HG02798 (cell line): Measurements from ENCODE around the gene ITIH3.
"Not testable (repeated sequence)": the region's sequence is repeated elsewhere in the genome, so short reads cannot be mapped to it uniquely, and the experiment has no call there.

Experiments
- ATAC-seq: cut with Tn5 transposase; IDR thresholded peaks from one replicate; pipeline ENCODE4 v1.9.1; 2021; ENCODE audit warnings: mild to moderate bottlenecking; ENCODE audit not compliant: unreplicated experiment, poor library complexity

Gene ITIH3, protein sequence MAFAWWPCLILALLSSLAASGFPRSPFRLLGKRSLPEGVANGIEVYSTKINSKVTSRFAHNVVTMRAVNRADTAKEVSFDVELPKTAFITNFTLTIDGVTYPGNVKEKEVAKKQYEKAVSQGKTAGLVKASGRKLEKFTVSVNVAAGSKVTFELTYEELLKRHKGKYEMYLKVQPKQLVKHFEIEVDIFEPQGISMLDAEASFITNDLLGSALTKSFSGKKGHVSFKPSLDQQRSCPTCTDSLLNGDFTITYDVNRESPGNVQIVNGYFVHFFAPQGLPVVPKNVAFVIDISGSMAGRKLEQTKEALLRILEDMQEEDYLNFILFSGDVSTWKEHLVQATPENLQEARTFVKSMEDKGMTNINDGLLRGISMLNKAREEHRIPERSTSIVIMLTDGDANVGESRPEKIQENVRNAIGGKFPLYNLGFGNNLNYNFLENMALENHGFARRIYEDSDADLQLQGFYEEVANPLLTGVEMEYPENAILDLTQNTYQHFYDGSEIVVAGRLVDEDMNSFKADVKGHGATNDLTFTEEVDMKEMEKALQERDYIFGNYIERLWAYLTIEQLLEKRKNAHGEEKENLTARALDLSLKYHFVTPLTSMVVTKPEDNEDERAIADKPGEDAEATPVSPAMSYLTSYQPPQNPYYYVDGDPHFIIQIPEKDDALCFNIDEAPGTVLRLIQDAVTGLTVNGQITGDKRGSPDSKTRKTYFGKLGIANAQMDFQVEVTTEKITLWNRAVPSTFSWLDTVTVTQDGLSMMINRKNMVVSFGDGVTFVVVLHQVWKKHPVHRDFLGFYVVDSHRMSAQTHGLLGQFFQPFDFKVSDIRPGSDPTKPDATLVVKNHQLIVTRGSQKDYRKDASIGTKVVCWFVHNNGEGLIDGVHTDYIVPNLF

DNA sequence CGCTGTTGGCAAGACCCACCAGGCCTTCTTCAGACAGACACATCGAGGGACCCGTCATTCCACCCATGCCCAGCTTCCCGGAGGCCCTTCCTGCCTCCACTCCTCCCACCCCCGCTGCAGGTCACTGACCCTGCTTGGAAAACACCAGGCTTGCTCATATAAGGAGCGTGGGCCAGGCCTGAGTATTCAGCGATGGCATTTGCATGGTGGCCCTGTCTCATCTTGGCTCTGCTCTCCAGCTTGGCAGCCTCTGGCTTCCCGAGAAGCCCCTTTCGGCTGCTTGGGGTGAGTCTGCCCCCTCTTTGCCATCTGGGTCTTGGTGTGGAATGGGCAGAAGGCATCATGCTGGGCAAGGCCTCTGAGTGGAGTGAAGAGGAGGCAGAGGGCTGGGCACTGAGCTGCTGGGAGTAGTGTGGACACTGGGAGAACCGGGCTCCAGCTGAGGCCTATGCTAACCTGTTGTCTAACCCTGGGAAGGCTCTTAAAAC lies at the start of gene ITIH3:
Gene ITIH3, plus strand, starts transcription at position 185 of the 488 bp plus-strand sequence. Its CDS starts 8 bp downstream, at position 193.
- ATAC-seq: no peak

DNA sequence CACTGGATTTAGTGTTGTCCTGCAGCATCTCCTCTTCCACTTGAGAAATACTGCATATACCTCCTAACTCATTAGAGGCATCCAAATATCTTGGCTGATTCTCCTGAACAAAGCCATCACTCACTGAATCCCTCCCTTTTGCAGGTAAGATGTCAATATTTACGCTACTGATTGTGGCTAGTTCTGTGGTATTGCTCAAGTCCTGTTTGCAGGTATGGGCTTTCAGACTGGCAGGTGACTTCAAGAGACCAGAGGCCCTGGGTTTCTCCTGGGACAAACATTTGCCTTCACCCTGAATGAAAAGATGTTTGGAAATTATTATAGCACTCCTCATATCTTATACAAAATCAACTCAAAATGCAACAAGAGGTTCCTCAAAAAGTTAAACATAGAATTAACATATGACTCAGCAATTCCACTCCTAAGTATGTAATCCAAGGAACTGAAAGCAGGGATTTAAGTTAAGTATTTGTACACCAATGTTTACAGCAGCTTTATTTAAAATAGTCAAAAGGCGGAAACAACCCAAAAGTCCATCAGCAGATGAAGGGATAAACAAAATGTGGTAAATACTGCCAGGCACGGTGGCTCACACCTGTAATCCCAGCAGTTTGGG lies 42.4 kb upstream of the ITIH3 start:
- no peak for ATAC-seq

DNA sequence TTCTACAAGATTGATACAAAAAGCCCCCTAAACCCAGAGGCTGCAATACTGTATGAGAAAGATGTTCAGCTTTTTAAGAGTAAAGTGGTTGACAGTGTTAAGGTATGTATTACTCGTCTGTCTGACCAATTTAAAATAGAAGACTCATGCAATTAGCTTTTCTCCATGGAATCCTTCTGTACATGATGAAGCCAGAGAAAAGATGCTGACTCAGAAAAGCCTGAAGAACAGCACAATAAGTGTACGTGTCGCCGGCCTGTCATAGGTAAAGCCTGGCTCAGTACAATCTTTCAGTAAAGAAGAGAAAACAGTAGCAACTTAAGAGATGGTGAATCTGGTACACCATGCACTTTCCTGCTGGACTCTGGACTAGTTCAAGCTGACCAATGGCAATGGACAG lies 40.2 kb upstream of the ITIH3 start:
- ATAC-seq: no peak

DNA sequence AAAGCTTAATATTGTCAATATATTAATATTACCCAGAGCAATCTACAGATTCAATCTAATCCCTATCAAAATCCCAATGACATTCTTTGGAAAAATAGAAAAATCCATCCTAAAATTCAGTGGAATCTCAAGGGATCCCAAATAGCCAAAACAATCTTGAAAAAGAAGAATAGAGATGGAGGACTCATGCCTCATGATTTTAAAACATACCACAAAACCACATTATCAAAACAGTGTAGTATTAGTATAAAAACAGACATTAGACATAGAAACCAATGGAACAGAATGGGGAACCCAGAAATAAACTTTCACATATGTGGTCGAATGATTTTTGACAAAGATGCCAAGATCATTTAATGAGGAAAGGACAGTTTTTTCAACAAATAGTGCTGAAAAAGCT lies 38.5 kb upstream of the ITIH3 start:
- no peak for ATAC-seq

DNA sequence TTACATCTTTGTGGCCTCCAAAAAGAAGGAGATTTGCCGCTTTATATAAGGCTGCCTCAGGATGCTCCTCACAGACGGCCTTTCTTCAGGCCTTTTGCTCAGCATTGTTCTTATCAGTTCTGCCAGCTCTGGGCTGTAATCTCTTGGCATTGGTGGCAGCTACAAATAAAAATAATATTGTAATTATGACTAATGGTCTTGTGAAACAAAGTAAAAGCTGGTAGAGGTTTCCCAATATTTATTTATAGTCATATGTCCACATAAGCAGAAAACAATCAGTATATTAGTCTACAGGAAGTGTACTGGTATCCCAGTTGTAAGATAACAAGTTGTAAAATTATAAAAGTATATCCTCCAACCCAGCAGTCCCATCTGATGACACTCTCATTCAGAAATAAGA lies 31.1 kb upstream of the ITIH3 start:
- no peak for ATAC-seq

DNA sequence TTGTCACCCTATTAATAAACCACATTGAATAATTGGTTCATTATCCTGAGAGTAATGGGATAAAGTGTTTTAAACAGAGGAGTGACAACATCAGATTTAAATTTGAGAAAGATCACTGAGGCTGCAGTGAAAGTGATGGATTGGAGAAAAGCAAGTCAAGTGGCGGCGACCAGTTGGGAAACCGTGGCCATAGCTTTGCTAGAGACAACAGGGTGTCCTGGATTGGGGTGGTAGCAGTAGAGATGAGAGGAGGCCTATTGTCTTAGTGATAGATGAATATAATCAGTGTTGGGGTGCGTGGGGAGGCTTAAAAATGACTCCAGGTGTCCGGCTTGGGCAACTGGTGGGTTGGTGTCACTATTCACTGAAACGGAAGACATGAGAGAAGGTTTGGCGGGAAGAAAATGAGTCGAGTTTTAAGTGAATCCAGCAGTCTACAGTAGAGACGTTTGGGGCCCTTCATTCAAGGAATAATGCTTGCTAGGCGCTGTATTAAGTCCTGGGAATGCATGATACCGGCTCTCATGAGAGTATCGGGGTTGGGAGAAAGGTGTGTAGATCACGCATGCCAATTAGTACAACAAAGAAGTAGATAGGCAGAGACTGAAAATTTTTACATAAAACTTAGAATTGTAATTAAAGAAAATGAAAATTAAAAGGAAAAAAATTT lies 24.7 kb upstream of the ITIH3 start:
- ATAC-seq: no peak

DNA sequence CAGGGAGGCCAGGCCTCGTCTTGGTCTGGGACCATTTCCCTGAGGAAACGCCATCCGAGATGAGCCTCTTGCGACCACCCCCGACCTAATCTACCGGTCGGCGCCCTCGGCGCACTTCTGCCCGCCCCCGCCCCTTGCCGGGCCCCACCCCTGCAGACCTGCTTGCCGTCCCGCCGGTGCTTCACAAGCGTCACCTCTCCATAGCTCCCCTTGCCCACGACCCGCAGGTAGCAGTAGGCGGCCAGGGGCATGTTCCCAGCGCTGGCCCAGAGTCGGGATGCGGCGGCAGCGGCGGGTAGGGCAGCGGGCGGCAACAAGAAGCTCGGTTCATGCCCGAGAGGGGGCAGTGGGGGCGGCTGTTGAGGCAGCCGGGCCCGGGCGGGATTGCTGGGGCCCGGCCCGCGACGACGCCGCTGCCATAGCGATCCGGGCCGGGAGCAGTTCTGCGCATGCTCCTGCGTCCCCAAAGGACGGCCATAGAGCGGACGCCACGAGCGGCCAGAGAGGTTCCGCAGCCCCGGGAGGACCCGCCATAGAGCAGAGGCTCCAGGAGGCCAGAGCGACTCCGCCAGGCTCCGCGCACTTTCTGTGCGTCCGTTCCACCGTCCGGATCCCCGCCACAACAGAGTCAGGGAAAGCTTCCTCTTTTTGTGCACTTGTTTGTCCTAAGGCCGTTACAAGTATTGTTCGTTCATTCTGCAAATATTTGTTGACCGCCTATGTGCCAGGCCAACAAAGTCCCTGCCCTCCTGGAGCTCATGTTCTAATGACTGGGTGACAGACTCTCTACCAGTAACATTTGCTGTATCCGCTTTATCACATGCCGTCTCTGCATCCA lies 23.9 kb upstream of the ITIH3 start, which contains the start of gene NEK4:
Gene NEK4, minus strand, starts transcription at position 445 of the 838 bp plus-strand sequence. Its CDS starts 194 bp downstream, at position 251.
- peak; percentile 95 for ATAC-seq

DNA sequence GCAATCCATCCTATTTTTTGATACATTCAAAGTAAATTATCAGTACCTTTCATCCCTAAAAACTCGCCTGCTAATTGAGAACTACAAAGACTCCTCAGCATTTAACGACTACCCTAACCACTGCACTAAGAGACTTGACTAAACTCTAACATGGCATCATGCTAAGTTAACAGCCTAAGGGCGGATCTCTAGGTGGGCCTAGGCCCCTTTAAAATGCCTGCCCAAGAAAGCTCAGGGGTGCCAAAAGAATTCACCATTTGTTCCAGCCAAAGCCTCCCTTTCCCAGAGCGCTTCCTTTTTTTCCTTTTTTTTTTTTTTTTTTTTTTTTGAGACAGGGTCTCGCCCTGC lies 23.3 kb upstream of the ITIH3 start:
- no peak for ATAC-seq

DNA sequence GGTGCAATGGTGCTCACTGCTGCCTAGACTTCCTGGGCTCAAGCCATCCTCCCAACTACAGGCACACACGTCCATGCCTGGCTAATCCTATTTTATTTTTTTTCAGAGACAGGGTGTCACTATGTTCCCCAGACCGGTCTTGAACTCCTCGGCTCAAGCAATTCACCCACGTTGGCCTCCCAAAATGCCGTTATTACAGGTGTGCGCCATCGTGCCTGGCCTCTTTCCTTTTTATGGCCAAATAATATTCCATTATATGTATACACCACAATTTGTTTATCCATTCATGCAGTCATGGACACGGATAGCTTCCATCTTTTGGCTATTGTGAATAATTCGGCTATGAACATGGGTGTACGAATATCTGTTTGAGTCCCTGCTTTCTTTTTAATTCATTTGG lies 22.9 kb upstream of the ITIH3 start:
- ATAC-seq: no peak

DNA sequence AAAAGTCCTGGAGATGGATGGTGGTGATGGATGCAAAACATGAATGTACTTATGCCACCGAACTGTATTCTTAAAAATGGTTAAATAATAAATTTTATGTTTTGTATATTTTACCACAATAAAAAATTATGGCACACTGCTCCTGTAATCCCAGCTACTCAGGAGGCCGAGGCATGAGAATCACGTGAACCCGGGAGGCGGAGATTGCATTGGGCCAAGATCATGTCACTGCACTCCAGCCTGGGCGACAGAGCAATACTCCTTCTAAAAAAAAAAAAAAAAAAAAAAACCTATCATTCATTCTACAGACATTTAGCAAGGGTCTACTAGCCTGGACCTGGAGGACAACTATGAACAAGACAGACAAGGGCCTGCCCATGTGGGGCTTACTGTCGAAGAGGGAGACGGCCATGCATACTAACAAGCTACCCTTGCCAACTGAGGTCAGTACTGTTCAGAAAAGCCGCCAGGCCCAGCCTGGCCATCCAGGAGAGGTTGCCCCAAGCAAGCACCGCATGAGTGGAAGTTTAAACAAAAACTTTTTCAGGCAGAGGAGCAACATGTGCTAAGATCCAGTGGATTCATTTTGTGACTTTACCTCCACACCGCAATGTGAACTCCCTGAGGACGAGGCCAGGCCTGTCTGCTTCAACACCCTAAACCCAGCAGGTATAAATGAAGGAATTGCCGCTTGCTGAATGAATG lies 21.1 kb upstream of the ITIH3 start:
- ATAC-seq: no peak

DNA sequence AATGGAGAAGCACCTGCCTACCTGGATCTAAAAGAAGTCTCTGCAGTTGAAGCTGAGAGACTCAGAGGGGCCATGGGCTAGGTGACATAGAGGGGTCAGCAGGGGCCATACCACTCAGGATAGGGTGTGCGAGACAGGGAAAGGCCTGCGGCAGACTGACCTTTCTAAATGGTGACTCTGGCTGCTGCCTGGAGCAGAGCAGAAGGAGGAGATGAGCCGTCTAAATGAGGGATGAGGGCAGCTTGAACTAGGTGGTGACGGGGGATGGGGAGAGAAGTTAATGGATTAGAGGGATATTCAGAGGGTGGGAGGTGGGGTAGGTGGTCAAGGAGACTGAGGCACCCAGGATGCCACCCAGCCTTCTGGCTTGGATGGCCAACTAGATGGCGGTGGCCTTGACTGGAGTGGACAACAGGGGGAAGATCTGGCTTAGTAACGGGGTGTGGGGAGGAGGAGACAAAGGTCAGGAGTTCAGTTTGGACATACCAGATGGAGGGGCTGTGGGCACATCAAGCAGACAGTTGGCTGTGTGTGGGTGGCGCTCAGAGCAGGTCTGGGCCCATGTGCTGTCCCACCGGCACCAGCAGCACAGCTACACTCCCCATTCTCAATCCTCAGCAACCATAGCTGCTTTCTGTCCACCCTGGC lies 20.4 kb upstream of the ITIH3 start:
- no peak for ATAC-seq

DNA sequence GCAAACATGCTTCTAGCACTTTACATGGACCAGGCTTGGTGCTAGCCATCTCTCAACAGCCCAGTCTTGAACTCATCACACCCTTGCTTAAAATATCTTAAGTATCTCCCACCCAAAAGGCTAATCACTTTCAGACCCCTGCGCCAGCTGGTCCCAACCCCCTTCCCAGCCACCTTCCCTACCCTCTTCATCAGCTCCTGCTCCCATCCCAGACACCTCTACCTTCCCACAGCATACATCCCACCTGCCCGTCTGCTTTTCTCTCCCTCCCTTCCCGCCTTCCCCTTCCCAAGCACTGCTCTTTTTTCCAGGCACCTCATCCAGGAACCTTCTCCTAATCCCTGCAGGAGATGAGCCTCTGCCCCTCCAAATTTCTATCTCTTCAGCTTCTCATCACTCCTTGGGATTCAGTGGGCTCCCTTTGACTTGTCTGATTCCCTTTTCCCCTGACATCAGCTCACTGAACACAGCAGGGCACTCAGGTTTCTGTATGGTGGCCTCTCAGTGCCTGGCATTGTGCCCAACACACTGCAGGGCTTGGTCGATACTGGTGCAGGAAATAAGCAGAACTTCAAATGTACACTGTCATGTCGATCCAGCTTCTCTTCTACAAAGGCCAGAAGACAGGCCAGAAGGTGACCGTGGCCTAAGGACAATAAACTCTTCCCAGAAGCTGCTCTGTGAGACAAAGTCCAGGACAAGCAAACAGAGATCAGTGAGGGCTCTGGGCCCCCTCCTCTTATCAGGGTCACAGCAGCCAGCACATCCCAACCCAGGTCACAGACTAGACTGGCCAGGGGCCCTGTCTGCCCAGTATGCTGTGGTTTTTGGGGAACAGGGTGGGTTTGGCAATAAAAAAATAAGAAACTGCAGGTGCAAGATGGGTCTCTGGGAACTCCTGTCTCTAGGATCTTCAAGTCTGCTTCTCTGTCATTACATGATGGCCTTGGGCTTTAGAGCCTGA lies 19.4 kb upstream of the ITIH3 start:
- no peak for ATAC-seq

DNA sequence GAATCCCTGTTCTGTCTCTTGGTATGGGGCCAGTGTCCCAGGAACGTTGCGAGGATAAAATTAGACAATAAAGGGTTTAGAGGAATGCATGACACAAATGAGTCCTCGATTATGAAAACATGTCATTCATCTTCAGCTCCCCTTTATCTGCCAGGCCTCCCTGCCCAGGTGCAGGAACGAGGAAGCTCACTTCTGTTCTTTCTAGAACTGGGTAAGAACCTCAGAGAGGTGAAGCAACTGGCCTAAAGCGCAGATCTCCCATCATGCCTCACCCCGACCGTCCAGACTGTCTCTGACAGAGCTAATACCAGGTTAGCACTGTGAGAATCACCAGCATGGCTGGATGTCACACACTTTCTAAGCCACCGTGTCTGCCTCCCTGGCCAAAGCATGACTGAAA lies 18.7 kb upstream of the ITIH3 start:
- no peak for ATAC-seq

DNA sequence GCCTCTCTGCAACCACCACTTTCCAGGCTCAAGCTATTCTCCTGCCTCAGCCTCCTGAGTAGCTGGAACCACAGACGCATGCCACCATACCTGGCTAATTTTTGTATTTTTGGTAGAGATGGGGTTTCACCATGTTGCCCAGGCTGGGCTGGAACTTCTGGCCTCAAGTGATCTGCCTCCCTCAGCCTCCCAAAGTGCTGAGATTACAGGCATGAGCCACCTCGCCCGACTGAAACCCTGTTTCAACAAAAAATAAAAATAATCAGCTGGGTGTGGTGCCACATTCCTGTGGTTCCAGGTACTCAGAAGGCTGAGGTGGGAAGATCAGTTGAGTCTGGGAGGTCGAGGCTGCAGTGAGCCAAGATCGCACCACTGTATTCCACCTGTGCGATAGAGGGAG lies 18.1 kb upstream of the ITIH3 start:
- ATAC-seq: not testable (repeated sequence)

DNA sequence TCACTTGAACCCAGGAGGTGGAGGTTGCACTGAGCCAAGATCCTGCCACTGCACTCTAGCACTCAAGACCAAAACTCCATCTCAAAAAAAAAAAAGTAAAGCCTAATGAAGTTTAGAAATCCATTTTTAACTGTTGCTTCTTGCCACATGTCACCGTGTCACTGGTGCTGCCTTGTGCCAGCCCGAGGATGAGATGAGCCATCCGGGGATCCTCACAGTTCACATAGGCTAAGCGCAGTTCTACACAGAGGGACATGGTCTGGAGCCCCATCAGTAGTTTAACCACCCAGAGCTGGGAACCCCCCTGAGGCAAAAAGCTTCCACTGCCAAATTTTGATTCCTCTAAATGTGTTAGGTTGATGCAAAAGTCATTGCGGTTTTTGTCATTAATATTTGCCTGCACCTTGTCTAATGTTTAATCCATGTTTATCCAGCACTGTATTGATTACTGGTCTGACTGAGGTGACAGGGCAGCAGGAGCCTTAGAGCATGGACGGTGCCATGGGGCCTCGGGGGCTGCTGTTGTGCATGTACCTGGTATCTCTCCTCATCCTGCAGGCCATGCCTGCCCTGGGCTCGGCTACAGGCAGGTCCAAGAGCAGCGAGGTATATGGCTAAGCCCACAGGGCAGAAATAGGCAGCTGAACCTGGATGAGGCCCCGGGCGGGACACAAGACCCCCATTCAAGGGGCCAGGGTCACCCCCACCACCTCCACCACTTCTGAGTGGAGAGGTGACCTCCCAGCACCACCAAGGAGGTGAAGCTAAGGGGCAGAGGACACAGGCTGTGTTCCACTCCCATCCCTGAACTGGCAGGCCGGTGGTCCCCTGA lies 17.3 kb upstream of the ITIH3 start, which contains the start of gene ITIH1:
Gene ITIH1, plus strand, starts transcription at position 473 of the 832 bp plus-strand sequence. Its CDS starts 17 bp downstream, at position 490.
- no peak for ATAC-seq
